GM12878 (cell line): ENCODE measurements around the gene GBA2. TPM values are rescaled to one million over a fixed set of nuclear protein-coding genes. Genes with fewer than 3 reads are reported as not detected.

Source experiments
- ATAC-seq: fragments of 200-7000 bp; cut with Tn5 transposase; 3 replicates; pipeline ENCODE4 v1.9.1; 2020; ENCODE audit warnings: mild to moderate bottlenecking, moderate library complexity
- BruUV-seq: library from RNA; stranded (reverse); fragments of 400-500 nt; replicated peaks from 2 replicates; lab custom pipeline; 2021; lab: Mats Ljungman, UMichigan
- CTCF ChIA-PET: fragments of 300-600 bp; sonication (Branson Sonifier 250); formaldehyde crosslinking; extraction: SDS; loops from one replicate; lab custom pipeline; 2021; ENCODE audit warnings: inconsistent platforms; lab: Yijun Ruan, JAX
- POLR2A ChIA-PET: fragments of 350-600 bp; formaldehyde crosslinking; extraction: SDS; loops from one replicate; lab custom pipeline; 2021; ENCODE audit warnings: inconsistent platforms; lab: Charles Lee
- RAD21 ChIA-PET: fragments of 300-600 bp; sonication (Branson Sonifier 250); formaldehyde crosslinking; loops from one replicate; lab custom pipeline; 2023; ENCODE audit warnings: antibody characterized with exemption; ENCODE audit not compliant: unreplicated experiment; lab: Charles Lee
- SMC1A ChIA-PET: fragments of 300-600 bp; sonication (Branson Sonifier 250); formaldehyde crosslinking; loops from one replicate; lab custom pipeline; 2023; ENCODE audit not compliant: unreplicated experiment, uncharacterized antibody; lab: Charles Lee
- DNase-seq: peaks from one replicate; pipeline ENCODE4 v3.0.0-alpha.2; 2011; ENCODE audit warnings: low read depth, low spot score
- FAIRE-seq: peaks from 3 replicates; lab custom pipeline; 2011; peaks lifted over from hg19 to GRCh38; lab: Jason Lieb, UNC
- H2AFZ ChIP-seq: 2 replicates; pipeline ENCODE4 v1.6.0; 2011; ENCODE audit warnings: low read depth, low read length, control low read depth; ENCODE audit not compliant: control insufficient read depth
- H3K27ac ChIP-seq: 2 replicates; pipeline ENCODE4 v1.5.1; 2011; ENCODE audit warnings: control low read depth; ENCODE audit not compliant: control insufficient read depth, insufficient read depth
- H3K27me3 ChIP-seq, 2 experiments: replicated peaks in 1 of 2; 2 replicates each; pipeline versions ENCODE4 v1.6.0 to v1.6.1; 2011; ENCODE audit warnings: low read length in 1 of 2; ENCODE audit not compliant: control insufficient read depth in 2 of 2, insufficient read depth in 2 of 2
- H3K36me3 ChIP-seq, 2 experiments: 2 replicates each; pipeline ENCODE4 v1.5.1; 2011; ENCODE audit warnings: low read length in 1 of 2; ENCODE audit not compliant: control insufficient read depth in 2 of 2, insufficient read depth in 2 of 2
- H3K4me1 ChIP-seq: 2 replicates; pipeline ENCODE4 v1.6.1; 2011; ENCODE audit warnings: mild to moderate bottlenecking, low read length, moderate library complexity, mixed read lengths; ENCODE audit not compliant: control insufficient read depth, insufficient read depth
- H3K4me2 ChIP-seq: 2 replicates; pipeline ENCODE4 v1.6.0; 2011; ENCODE audit warnings: control low read depth; ENCODE audit not compliant: control insufficient read depth, insufficient read depth
- H3K4me3 ChIP-seq: fragments of 200-600 bp; sonication (generic); 2 replicates; pipeline ENCODE4 v1.5.1; 2016
- H3K79me2 ChIP-seq: 2 replicates; pipeline ENCODE4 v1.6.0; 2011; ENCODE audit warnings: low read length; ENCODE audit not compliant: control insufficient read depth, insufficient read depth
- H3K9ac ChIP-seq: 2 replicates; pipeline ENCODE4 v1.8.0; 2011; ENCODE audit warnings: low read length, control low read depth, mixed read lengths; ENCODE audit not compliant: control insufficient read depth, insufficient read depth
- H3K9me3 ChIP-seq: replicated peaks from 3 replicates; pipeline ENCODE4 v1.5.1; 2011; ENCODE audit warnings: mild to moderate bottlenecking, low read length; ENCODE audit not compliant: control insufficient read depth, insufficient read depth
- H4K20me1 ChIP-seq: 2 replicates; pipeline ENCODE4 v1.6.0; 2011; ENCODE audit not compliant: control insufficient read depth, insufficient read depth
- CEBPB ChIP-seq, 2 experiments: fragments of 150-350 bp in 1 of 2; IDR thresholded peaks; 2 replicates each; pipeline ENCODE4 v1.6.1; 2012 to 2014; ENCODE audit warnings: low read depth in 2 of 2, low read length in 2 of 2, borderline replicate concordance in 1 of 2, inconsistent platforms in 1 of 2
- E2F8 ChIP-seq: fragments of 450-650 bp; IDR thresholded peaks from 2 replicates; pipeline ENCODE4 v1.6.1; 2018; ENCODE audit warnings: mild to moderate bottlenecking, low read depth, moderate library complexity; ENCODE audit not compliant: partially characterized antibody
- ETV6 ChIP-seq, 2 experiments: fragments of 450-650 bp in 1 of 2; IDR thresholded peaks in 1 of 2; conservative IDR thresholded peaks in 1 of 2; 2 replicates each; pipeline ENCODE4 v1.6.1; 2014; ENCODE audit warnings: antibody characterized with exemption in 1 of 2, borderline replicate concordance in 1 of 2, low read depth in 1 of 2, mild to moderate bottlenecking in 1 of 2, moderate library complexity in 1 of 2
- HDGF ChIP-seq: fragments of 450-650 bp; IDR thresholded peaks from 2 replicates; pipeline ENCODE4 v1.6.1; 2016; ENCODE audit warnings: antibody characterized with exemption
- IKZF1 ChIP-seq: fragments of 450-650 bp; conservative IDR thresholded peaks from 2 replicates; pipeline ENCODE4 v1.6.1; 2017; ENCODE audit warnings: antibody characterized with exemption, mild to moderate bottlenecking
- IRF4 ChIP-seq: IDR thresholded peaks from 2 replicates; pipeline ENCODE4 v1.6.1; 2011; ENCODE audit warnings: low read depth, low read length
- MTA3 ChIP-seq: IDR thresholded peaks from 2 replicates; pipeline ENCODE4 v1.6.1; 2012; ENCODE audit warnings: low read length, inconsistent platforms, borderline replicate concordance
- NRF1 ChIP-seq: conservative IDR thresholded peaks from 2 replicates; pipeline ENCODE4 v1.6.1; 2011; ENCODE audit warnings: mild to moderate bottlenecking, low read depth, low read length, improper control_type of control experiment
- PAX8 ChIP-seq: fragments of 450-650 bp; IDR thresholded peaks from 2 replicates; pipeline ENCODE4 v1.6.1; 2017; ENCODE audit warnings: mild to moderate bottlenecking, moderate library complexity
- SIN3A ChIP-seq: IDR thresholded peaks from 2 replicates; pipeline ENCODE4 v1.6.1; 2012; ENCODE audit warnings: low read depth, low read length, improper control_type of control experiment
- SREBF2 ChIP-seq: IDR thresholded peaks from 2 replicates; pipeline ENCODE4 v1.6.1; 2012; ENCODE audit warnings: mild to moderate bottlenecking, low read length
- ZBTB33 ChIP-seq: fragments of 450-650 bp; IDR thresholded peaks from 2 replicates; pipeline ENCODE4 v1.6.1; 2017; ENCODE audit warnings: mild to moderate bottlenecking
- ZNF217 ChIP-seq: fragments of 450-650 bp; IDR thresholded peaks from 2 replicates; pipeline ENCODE4 v1.6.1; 2017; ENCODE audit warnings: antibody characterized with exemption, mild to moderate bottlenecking
- WGBS: methylation state at CpG from one replicate; pipeline ENCODE4 v1.1.6; 2016; ENCODE audit warnings: low lambda C conversion rate; ENCODE audit not compliant: insufficient replicate concordance, insufficient coverage; ENCODE audit errors: missing lambda C conversion rate; 5-methylcytosine and 5-hydroxymethylcytosine counted together
- in situ Hi-C: fragments of 300-500 bp; cut with MboI; formaldehyde crosslinking; loops from 9 replicates; pipeline ENCODE4 v1.14.3; 2018; ENCODE audit warnings: mixed read lengths
- intact Hi-C: fragments of 100-400 bp; cut with micrococcal nuclease; formaldehyde crosslinking; loops from one replicate; pipeline ENCODE4 v1.14.2; 2022; ENCODE audit not compliant: unreplicated experiment
- polyA plus RNA-seq, 11 experiments: library from polyadenylated mRNA; depleted of rRNA in 4 of 11; unstranded in 6 of 11; stranded (reverse) in 5 of 11; fragments of >200 nt; fragmentation: Nextera tagmentation in 4 of 11; fragmentation: Illumina TruSeq in 1 of 11; extraction: Ambion mirVana in 4 of 11; extraction: Trizol in 1 of 11; gene quantifications; 1 replicate in 1 of 11; 2 replicates in 10 of 11; pipeline versions ENCODE4 v1.2.1 to v1.2.3, GENCODE V29; 2011 to 2016; ENCODE audit warnings: inconsistent platforms in 2 of 11, missing spikeins in 2 of 11, low read depth in 1 of 11
- total RNA-seq, 4 experiments: library from RNA; depleted of rRNA in 3 of 4; stranded (reverse); fragments of >200 nt in 3 of 4; fragmentation: Illumina TruSeq in 1 of 4; extraction: Trizol in 1 of 4; gene quantifications; 2 replicates each; pipeline versions ENCODE4 v1.2.1 to v1.2.3, GENCODE V29; 2013 to 2021

GBA2 gene
- total and polyA plus RNA-seq, 10 of the 15 experiments (the other 5 are each of a cell fraction or from before 2014, with no cell fraction given): 15.3 to 45.1 (median 29.1) TPM

GRCh38 chr9:35717132-35717870 is 31.7 kb downstream of the GBA2 start:
- H3K4me3 ChIP-seq: no peak overlapping the region
- whole genome bisulfite sequencing: 92% methylated on average over 14 of the region's 14 CpGs
- H3K4me2 ChIP-seq: no peak overlapping the region
- in situ Hi-C loops: no loop called here
- ChIA-PET SMC1A (interaction anchor here (0.8 to 1.2 kb wide), 2 partner anchors 13 to 56 kb away, joined by 3 read pairs; no protein-coding TSS in a partner anchor), RAD21 (interaction anchor here (1.4 to 2.0 kb wide), 2 partner anchors 11 to 21 kb away, joined by 5 read pairs; no protein-coding TSS in a partner anchor), CTCF (interaction anchor here (1.1 to 6.9 kb wide), 4 partner anchors 10 to 21 kb away, joined by 3 to 41 read pairs (median 10); partner anchors contain the start of genes CREB3 and TLN1), POLR2A (interaction anchor here (1.9 kb wide), 1 partner anchor 56 kb away, joined by 4 read pairs; no protein-coding TSS in a partner anchor)
- no peak for ATAC-seq
- peaks cover 60 to 61% of the 10 kb centered on the region in 2 experiments for H3K36me3 ChIP-seq
- no peak overlapping the region for H3K9ac ChIP-seq
- TF ChIP-seq ETV6 (conservative IDR thresholded peaks at IDR 0.05 in 1 of 2, IDR thresholded peaks at IDR 0.05 in 1 of 2; ENCODE audit: borderline replicate concordance in 1 of 2, low read depth in 1 of 2) (no peak), MTA3 (no peak), ZBTB33 (no peak), CEBPB (IDR thresholded peaks at IDR 0.05; ENCODE audit: borderline replicate concordance in 1 of 2, low read depth in 2 of 2, low read length in 2 of 2) (no peak), IRF4 (no peak), SIN3A (no peak), HDGF (no peak), PAX8 (no peak), SREBF2 (no peak), NRF1 (no peak), E2F8 (no peak), ZNF217 (no peak), IKZF1 (no peak)
- no peaks in the 10 kb centered on the region for H3K79me2 ChIP-seq
- intact Hi-C loops: no loop called here
- no peak overlapping the region for H2AFZ ChIP-seq
- no peak overlapping the region for H3K27ac ChIP-seq
- no peaks in the 10 kb centered on the region for H3K27me3 ChIP-seq
- BruUV-seq: TSS peak; percentile 13
- no peak for DNase-seq
- no peak for FAIRE-seq
- H3K4me1 ChIP-seq: peaks cover 8% of the 10 kb centered on the region
- H4K20me1 ChIP-seq: no peaks in the 10 kb centered on the region
- no peaks in the 10 kb centered on the region for H3K9me3 ChIP-seq
